ENCODE measurements around the gene LRIT3.
"Not testable (repeated sequence)": the region's sequence is repeated elsewhere in the genome, so short reads cannot be mapped to it uniquely, and the experiment has no call there.

LRIT3 gene

DNA sequence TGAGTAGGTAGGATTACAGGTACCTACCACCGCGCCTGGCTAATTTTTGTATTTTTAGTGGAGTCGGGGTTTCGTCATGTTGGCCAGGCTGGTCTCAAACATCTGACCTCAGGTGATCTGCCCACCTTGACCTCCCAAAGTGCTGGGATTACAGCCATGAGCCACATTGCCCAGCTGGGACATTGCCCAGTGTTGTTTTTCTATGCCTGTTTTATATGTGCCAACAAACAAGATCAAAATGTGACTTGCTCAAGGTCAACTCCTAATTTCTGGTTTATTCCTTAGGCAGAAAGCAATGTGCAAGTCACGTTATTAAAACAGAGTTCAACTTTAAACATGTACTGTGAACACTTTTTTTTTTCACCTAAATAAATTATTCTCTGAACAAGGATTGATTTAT is 2.7 kb downstream of the LRIT3 start:
- DNase-seq = no peak

DNA sequence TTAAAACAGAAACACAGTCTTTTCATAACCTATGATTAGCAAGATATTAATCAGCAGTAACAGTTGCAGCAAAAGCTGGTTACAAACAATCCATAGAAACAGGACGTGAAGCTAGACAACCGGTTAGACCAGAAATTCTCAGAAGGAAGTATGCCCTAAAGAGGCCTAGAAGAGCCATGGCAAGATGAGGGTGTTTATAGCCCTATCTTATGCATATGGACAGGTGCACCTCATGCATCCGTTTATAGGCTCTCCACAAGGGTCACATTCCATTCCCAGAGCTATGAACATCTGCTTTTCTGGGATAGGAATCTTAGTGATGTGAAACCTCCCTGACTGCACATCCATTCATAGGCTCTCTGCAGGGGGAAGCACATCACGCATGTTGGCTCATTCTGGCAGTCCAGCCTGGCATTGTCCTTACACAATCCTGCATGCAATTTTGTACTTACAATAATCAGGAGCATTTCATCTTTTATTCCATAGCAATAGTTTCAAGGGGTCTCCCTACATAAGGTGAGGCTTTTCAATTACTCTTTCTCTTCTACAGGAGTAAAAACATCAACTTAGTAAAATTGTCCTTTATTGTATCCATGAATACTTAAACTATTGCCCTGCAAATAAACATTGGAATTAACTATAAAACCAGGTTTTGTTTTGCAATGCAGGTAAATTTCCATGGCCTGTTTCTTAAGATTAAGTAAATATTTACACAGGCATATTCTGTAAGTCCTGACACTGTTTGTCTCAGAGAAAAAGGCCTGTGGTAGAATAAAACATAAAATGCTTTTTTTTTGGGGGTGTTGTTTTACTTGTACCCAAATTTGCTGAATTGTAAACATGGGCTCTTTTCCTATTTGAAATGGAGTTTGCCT is 11.8 kb downstream of the LRIT3 start:
- not testable (repeated sequence) for DNase-seq

DNA sequence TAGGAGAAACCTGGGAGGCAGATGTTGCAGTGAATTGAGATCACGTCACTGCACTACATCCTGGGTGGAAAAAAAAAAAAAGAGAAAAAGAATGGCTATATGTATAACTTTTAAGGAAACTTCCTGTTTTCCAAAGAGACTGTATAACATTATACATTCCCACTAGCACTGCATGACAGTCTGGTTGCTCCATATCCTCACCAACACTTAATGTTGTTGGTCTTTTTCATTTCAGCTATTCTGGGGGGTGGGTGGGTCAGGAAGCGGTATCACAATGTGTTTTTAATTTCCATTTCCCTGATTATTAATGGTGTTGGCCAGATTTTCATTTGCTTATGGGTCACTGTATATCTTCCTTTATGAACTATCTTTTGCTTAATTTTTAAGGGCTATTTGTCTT is 13.4 kb downstream of the LRIT3 start:
- DNase-seq = no peak

DNA sequence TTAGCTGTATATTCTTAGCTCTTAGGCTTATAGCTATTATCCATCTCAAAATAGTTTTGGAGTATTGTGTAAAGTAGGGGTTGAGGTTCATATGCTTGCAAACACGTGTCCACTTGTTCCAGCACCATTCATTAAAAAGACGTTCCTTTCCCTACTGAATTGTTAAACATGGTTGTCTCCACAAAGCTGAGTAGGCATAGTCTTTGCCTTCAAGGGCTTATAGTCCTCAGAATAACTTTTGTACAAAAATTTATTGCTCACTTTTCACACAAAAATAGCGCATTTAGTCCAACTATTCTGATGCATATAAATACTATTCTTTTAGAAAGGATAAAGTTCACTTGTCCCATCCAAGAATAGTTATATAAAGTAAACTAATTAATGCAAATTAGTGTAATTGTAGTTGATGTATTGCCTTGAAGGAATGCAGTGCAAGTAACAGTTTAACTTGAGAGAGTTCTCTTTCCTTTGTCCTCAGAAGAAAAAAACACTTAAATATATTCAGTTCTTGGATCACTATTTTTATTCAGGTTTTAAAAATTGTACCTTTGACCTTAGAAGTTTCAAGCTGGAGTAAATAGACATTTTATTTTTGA is 14.1 kb downstream of the LRIT3 start:
- no peak for DNase-seq

DNA sequence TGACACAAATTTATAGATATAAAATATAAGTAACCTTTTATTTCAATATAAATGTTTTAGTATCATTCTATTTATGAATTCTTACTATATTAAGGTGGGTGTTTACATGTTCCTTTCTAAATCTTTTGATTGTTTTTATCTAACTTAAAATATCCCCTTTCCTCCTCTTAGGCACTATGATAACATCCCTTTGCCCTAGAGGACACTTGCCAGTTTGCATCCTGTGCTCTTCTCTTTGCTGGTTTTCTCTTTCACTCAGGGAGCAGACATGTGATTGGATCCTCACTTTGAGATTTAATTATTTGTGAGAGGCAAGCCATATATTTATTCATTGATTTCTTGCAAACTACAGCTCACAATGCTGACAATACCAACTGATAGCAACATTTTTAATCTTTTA is 16.2 kb downstream of the LRIT3 start:
- DNase-seq = no peak

DNA sequence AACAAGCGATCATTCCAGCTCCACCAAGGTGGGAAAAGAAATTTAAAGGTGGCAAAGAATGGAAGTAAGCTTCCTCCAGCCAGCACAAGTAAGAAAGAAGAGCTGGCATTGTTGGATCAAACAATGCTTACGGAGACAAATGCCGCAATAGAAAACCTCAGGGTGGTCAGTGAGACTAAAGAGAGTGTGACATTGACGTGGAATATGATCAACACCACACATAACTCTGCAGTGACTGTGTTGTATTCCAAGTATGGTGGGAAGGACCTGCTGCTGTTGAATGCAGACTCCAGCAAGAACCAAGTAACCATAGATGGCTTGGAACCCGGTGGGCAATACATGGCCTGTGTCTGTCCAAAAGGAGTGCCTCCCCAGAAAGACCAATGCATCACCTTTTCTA is 22.2 kb downstream of the LRIT3 start:
- DNase-seq = no peak

DNA sequence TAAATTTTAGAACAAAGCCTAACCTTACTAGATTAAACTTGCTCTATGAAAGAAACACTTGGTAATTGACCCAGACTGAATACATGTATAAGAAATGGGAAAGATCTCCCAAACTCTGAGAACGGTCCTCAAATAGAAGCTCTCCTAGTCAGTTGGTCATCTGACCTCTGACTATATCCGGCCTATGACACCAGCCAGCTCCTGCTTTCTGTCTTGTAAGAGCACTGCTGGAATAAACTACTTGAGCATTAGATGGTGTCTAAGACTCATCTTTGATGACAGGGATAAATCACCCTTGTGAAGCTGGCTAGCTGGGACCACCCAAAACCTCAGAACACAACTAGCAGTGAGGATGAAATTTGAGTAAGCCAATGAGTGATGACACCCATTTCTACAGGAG is 24.2 kb downstream of the LRIT3 start:
- DNase-seq = no peak

DNA sequence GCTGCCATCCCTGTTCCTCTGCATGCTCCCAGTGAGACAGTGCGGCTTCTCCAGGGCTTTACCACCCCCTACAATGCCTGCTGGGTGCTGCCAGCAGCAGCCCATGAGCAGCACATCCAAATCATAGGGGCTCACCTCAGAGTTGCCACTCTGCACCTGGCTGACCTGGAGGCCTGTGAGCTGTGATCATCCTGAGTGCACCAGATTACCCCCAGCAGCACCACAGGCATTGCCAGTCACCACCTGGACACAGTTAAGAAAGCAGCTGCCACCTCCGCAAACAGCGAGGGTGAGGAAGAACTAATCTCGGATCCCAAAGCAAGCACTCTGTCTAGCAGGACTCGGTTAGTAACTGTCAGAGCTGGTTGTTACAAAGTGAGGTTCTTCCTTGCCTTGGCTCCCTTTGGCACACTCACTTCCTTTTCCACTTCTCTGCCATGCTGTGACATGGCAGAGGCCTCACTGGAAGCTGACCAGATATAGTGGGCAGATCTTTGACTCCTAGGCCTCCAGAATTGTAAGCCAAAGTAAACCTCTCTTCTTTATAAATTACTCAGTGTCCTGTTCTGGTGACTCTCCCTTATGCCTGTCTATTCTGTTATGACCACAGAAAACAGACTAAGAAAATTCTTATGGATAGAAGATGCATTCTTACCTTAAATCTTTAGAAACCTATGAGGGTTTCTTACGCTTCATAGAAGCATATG is 25.2 kb downstream of the LRIT3 start:
- DNase-seq = no peak

DNA sequence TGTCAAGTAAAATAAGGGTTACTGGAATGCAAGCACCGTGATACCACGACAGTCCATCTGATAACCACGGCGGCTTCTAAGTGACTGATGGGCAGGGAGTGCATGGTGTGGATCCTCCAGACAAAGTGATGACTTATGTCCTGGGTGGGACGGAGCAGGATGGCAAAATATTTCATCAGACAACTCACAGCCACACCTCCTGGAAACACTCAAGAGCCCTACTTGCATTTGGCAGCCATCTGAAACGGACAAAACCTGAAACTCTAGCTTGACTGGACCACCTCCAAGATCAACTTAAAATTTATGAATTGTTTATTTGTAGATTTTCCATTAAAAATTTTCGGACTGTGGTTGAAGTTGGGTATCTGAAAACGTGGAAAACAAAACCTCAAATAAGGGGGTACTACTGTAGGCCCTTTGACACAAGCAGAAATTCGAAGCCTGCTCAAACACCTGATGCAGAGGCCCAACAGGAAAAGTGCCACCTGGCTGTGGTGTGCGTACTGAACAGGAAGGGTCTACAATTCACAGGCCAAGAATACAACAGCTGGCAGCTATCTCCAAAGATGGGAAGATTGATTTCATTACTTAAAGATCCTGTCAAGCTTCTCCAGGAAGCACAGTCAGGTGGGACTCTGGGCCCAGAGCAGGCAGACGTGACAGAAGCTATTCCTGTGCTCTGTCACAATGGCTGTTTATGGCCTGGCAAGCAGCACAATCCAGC is 26.0 kb downstream of the LRIT3 start:
- DNase-seq = no peak

DNA sequence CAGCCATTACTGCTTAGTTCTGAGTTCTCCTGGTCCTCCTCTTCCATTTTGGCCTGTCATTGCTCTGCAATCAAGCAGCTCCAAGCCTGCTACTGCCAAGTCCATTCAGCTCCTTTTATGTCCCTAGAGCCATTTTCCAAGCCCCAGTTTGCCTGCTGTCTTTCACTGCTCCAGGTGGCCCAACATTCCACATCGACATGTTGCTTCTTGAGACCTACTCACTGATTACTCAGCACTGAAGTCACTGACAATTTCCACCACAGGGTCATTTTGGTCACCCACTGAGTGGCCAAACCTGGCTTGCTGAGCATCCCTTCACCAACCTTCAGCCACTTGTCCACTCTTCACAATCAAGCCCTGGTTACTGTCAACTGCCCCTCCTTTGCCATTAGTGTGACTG is 27.2 kb downstream of the LRIT3 start:
- no peak for DNase-seq

DNA sequence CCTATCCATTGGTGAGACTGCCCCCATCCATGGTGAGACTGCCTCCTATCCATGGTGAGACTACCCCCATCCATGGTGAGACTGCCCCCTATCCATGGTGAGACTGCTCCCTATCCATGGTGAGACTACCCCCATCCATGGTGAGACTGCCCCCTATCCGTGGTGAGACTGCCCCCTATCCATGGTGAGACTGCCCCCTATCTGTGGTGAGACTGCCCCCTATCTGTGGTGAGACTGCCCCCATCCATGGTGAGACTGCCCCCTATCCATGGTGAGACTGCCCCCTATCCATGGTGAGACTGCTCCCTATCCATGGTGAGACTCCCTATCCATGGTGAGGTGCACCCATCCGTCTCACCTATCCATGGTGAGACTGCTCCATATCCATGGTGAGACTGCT is 27.6 kb downstream of the LRIT3 start:
- DNase-seq = not testable (repeated sequence)

DNA sequence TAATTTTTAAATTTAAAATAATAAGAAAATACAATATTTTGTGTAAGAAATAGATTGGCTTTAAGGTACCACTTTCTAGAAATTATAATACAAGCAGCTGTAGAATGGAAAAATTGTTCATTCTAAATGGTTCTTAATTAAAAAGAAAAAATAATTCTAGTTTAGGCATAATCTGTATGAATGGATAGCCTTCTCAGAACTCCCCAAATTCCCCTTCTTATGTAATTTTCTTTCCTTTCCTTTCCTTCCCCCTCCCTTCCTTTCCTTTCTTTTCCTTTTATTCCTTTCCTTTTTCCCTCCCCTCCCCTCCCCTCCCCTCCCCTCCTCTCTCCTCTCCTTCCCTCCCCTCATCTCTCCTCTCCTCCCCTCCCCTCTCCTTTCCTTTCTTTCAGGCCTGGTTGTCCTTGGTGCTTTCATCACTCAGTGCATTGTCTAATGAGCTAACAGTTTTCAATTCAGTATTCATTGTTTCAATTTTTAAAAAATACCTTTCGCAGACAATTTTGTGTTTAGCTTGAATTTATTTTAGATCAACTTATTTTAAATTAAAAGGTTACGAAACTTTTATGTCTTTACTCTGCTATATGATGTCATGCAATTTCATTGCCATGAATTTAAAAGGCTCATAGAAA is 28.8 kb downstream of the LRIT3 start:
- DNase-seq = no peak

DNA sequence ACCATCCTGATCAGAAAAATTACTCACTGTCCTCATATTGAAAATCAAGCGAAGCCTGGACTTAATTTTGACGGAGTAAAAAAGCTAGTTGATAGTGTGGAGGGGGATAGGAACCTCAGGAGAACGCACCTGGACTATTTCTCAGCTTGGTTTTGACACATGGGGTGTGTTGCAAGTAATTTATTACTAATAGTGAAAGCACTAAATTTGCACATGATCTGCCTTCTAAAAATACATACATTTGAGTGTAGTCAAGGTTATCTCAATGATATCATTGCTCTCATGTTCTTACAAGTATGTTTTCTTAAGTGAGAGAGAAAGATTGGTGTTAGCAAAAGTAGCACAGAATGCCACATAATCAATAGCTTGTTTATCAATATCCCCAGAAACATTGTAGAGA is 29.5 kb downstream of the LRIT3 start:
- no peak for DNase-seq

DNA sequence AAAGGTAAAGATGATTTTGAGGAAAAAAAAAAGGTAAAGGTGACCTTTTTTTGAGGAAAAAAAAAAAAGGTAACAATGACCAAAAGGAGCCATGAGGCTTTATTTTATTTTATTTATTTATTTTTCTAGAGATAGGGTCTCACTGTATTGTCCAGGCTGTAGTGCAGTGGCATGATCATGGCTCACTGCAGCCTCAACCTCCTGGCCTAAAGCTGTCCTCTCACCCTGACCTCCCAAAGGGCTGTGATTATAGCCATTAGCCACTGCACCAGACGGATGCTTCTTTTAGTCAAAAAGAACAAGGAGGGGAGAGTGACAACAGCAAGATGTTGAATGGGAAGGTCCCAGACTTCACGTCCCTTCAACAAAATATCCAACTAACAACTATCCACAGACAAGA is 30.4 kb downstream of the LRIT3 start:
- DNase-seq = no peak

DNA sequence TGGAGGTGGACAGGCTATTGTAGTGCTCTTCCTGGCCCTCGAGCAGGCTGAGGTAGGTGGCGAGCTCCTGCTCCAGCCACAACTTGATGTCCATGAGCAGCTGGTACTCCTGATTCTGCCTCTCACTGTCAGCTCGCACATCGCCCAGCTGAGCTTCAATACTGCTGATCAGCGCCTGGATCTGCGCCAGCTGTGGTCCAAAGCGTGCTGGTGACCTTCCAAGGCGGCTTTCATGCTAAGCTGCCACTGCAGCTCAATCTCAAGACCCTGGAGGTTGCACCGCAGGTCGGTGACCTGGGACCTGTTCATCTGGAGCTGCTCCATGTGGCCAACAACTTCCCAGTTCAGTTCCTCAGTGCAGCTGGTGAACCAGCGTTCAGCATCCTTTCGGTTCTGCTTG is 31.2 kb downstream of the LRIT3 start:
- DNase-seq = no peak

DNA sequence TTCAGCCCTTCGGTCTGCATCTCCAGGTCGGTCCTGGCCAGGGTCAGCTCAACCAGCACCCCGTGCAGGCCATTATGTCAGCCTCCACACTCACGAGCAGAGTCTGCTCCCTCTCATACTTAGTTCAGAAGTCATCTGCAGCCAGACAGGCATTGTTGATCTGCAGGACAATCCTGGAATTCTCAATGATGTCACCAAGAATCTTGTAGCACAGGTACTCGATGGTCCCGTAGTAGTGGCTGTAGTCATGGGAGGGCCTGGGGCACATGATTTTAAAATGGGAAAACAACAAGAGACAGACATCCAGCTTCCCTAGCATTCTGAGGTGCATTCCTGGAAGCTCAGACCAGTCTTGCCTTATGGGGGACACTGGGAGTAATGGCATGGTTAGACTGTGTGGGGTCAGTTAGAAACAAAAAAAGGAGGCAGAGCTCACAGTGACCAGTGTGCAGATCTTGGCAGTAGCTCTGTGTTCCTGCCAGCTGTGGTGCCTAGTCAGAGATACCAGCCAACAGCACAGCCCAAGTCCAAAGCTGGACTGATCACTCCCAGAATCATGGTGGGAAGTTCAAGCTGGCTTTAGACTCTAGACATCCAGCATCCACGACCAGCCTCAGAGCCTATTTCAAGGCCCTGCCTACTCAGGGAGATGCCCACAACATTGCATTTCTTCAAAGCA is 31.9 kb downstream of the LRIT3 start:
- no peak for DNase-seq

DNA sequence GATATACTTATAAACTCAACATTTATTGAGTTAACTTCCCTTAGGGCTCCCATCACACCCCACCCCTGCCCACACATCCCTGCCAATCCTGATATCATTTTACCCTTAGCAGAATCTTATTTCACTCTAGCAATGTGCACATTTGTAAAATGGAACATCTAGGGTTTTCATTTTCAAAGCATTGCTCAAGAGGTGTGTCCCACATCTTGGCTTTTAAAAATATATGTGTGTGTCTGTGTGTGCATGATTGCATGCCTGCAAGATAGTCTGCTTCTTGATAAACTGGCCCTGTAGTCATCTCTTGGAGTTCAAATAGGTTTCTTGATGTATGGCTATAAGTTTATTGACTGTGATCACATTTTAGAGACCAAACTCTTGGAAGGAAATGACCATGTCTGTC is 38.4 kb downstream of the LRIT3 start:
- no peak for DNase-seq

DNA sequence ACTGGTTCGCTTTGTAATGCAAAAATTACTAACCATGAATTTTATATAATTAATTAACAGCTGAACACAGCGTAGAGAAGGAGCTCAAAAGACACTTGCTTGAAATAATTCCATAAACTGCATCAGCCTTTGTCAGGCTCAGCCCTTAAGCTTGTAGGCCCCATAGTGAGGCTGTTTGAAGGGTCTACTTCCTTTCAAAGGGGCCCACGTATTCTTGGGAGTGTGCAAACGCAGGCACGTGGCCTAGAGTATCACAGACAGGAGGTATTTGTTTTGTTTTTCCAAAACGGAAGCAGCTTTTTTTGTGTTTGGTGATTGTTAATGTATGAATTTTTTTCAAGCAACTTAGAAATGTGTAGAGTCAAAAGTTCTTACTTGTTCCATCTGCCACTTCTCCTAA is 39.2 kb downstream of the LRIT3 start:
- no peak for DNase-seq

DNA sequence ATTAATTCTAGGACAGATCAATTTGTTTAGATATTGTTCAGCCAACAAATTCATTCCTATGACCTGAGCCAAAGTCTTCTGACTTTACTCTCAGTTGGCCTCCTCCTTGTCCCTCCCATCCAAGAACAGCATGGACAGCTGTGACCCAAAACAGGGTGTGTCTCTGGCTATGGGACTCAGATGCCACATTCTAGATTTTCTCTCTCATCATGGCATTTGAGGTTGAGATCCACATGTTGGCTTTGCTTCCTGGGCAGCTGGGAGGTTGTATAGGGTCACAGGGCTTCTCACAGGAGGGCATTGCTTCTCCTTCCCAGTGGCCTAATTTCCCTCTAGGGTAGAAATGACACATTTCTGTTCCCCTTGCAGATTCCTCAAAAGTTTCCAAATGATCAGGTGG is 42.2 kb downstream of the LRIT3 start:
- DNase-seq = no peak

DNA sequence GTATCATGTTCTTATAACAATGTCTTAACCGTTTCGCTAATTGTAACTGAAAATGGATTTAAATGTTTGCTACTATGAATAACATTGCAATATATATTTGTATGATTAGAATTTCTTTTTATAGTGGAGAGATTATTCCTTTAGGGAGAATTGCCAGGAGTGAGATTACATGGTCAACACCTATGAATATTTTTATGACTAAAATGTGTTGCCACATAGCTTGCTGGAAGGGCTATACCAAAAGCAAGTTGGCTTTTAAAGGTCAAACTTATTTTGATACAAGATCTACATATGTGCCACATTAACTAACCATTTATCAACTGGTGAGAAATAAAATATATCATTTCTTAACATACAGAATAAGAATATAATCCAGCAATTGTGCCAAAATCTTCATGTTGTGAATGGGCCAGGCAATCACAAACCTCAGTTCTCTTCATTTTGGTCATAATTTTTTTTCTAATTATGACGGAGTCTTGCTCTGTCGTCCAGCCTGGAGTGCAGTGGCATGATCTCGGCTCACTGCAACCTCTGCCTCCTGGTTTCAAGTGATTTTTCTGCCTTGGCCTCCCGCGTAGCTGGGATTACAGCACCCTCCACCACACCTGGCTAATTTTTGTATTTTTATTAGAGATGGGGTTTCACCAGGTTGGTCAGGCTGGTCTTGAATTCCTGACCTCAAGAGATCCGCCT is 54.8 kb downstream of the LRIT3 start:
- DNase-seq = no peak

DNA sequence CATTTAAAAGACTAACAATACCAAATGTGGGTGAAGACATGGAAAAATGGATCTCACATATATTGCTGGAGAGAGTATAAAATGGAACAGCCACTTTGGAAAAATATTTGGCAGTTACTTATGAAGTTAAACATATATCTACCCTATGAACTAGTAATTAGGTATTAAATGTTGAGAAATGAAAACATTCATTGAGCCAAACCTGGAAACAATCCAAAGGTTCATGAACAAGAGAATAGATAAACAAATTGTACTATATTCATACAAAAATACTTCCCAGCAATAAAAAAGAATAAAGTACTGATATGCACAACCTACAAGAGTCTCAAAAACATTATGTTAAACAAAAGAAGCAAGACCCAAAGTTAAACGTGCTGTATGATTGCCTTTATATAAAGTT is 60.8 kb downstream of the LRIT3 start:
- no peak for DNase-seq

DNA sequence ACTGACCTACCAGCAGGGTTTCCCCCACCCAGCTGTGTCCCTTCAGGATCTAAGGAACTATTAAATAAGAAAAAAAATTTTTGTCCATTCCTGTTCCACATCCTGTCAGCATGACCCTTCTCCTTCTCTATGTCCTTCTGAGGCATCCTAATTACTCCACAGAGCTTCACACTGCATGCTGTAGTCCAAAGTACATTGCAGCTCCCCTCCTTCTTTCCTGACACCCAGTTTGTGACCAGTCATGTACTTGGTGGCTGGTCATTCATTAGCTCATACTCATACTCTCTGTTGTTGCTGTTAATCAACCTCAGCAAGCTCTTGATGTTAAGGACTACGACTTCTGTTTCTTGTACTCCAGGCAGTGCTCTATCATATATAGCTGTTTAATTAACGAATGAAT is 62.3 kb downstream of the LRIT3 start:
- DNase-seq = no peak
